ENCODE measurements around the gene SRSF5. TPM values are rescaled to one million over a fixed set of nuclear protein-coding genes. Genes with fewer than 3 reads are reported as not detected.
A peak's percentile ranks its signal among the peaks of the same experiment; 100 is the strongest.

Gene SRSF5
- total and polyA plus RNA-seq, 2 of the 13 experiments (the other 11 are each of a cell fraction or from before 2014, with no cell fraction given): 189 to 277 TPM

DNA sequence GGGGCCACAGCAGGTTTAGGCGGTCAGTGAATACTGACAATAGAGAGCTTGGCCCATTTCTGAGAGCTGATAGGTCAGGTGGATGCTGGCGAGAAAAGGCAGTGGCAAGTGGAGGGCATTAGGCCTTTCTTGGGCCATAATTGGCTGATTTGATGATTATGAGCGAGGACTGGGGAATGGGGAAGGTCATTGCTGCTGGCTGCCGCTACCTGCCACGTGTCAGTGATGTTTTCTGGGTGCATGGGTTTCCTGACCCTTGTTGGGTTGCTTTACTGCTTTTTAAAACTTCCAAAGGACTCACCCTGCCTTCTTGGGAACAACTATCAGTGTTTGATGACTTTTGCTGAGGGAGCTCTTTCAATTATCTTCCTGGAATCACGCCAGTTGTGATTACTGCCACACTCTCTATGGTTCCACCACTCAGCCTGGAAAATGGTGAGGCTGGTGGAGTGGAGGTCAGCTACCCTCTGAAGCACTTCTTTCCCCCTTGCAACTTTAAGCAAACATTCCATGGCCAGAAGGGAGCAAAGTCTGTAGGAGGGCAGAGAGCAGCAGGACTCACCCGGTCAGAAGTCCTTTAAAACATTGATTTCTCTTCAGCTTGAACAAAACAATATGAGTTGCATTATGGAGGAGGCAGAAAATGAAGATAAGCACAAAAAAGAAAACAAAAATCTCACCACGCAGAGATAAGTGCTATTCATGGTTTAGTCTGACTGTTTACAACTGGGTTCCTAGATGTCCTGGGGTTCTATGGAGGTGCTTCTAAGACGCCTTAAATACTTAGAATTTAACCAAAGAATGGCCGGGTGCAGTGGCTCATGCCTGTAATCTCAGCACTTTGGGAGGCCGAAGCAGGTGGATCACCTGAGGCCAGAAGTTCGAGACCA lies 42.2 kb downstream of the SRSF5 start (continued):
- TF ChIP-seq, protein P1, sequence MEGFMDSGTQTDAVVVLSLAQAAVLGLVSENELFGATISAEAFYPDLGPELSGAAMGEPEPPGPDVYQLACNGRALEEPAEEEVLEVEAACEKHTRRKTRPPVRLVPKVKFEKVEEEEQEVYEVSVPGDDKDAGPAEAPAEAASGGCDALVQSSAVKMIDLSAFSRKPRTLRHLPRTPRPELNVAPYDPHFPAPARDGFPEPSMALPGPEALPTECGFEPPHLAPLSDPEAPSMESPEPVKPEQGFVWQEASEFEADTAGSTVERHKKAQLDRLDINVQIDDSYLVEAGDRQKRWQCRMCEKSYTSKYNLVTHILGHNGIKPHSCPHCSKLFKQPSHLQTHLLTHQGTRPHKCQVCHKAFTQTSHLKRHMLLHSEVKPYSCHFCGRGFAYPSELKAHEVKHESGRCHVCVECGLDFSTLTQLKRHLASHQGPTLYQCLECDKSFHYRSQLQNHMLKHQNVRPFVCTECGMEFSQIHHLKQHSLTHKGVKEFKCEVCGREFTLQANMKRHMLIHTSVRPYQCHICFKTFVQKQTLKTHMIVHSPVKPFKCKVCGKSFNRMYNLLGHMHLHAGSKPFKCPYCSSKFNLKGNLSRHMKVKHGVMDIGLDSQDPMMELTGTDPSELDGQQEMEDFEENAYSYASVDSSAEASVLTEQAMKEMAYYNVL (CRISPR knock-in tag; IDR thresholded peaks at IDR 0.05; ENCODE audit: borderline replicate concordance): peak; percentile 88; the same call in 1 of the 2 replicates
- TF ChIP-seq PRMT3 (CRISPR knock-in tag; IDR thresholded peaks at IDR 0.05; ENCODE audit: borderline replicate concordance, low read depth): no peak
- TF ChIP-seq MXI1 (IDR thresholded peaks at IDR 0.05; ENCODE audit: borderline replicate concordance, low read depth, low read length): no peak
- TF ChIP-seq ZNF260 (CRISPR knock-in tag; IDR thresholded peaks at IDR 0.05; ENCODE audit: borderline replicate concordance, low read depth): no peak
- no peak for TF ChIP-seq CC2D1A (CRISPR knock-in tag; IDR thresholded peaks at IDR 0.05)
- TF ChIP-seq ZNF138 (CRISPR knock-in tag; IDR thresholded peaks at IDR 0.05; ENCODE audit: low read depth): no peak
- TF ChIP-seq ZNF441 (CRISPR knock-in tag; IDR thresholded peaks at IDR 0.05; ENCODE audit: borderline replicate concordance): peak; percentile 51; the same call in 1 of the 2 replicates
- TF ChIP-seq HHEX (CRISPR knock-in tag; IDR thresholded peaks at IDR 0.05): no peak; the same call in 1 of the 2 replicates
- peak; percentile 94 for TF ChIP-seq FOXP4 (CRISPR knock-in tag; IDR thresholded peaks at IDR 0.05)
- TF ChIP-seq, protein P2, sequence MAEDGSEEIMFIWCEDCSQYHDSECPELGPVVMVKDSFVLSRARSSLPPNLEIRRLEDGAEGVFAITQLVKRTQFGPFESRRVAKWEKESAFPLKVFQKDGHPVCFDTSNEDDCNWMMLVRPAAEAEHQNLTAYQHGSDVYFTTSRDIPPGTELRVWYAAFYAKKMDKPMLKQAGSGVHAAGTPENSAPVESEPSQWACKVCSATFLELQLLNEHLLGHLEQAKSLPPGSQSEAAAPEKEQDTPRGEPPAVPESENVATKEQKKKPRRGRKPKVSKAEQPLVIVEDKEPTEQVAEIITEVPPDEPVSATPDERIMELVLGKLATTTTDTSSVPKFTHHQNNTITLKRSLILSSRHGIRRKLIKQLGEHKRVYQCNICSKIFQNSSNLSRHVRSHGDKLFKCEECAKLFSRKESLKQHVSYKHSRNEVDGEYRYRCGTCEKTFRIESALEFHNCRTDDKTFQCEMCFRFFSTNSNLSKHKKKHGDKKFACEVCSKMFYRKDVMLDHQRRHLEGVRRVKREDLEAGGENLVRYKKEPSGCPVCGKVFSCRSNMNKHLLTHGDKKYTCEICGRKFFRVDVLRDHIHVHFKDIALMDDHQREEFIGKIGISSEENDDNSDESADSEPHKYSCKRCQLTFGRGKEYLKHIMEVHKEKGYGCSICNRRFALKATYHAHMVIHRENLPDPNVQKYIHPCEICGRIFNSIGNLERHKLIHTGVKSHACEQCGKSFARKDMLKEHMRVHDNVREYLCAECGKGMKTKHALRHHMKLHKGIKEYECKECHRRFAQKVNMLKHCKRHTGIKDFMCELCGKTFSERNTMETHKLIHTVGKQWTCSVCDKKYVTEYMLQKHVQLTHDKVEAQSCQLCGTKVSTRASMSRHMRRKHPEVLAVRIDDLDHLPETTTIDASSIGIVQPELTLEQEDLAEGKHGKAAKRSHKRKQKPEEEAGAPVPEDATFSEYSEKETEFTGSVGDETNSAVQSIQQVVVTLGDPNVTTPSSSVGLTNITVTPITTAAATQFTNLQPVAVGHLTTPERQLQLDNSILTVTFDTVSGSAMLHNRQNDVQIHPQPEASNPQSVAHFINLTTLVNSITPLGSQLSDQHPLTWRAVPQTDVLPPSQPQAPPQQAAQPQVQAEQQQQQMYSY (CRISPR knock-in tag; IDR thresholded peaks at IDR 0.05): no peak
- TF ChIP-seq ZGPAT (CRISPR knock-in tag; IDR thresholded peaks at IDR 0.05): peak; percentile 87
- no peak for TF ChIP-seq IKZF1 (IDR thresholded peaks at IDR 0.05)
- no peak for TF ChIP-seq KDM5A (IDR thresholded peaks at IDR 0.05; ENCODE audit: borderline replicate concordance, low read length)
- no peak for TF ChIP-seq CBX2 (IDR thresholded peaks at IDR 0.05; ENCODE audit: low read depth, low read length)
- no peak for TF ChIP-seq CBX2 (CRISPR knock-in tag; IDR thresholded peaks at IDR 0.05; ENCODE audit: low read depth)
- TF ChIP-seq, protein P3, sequence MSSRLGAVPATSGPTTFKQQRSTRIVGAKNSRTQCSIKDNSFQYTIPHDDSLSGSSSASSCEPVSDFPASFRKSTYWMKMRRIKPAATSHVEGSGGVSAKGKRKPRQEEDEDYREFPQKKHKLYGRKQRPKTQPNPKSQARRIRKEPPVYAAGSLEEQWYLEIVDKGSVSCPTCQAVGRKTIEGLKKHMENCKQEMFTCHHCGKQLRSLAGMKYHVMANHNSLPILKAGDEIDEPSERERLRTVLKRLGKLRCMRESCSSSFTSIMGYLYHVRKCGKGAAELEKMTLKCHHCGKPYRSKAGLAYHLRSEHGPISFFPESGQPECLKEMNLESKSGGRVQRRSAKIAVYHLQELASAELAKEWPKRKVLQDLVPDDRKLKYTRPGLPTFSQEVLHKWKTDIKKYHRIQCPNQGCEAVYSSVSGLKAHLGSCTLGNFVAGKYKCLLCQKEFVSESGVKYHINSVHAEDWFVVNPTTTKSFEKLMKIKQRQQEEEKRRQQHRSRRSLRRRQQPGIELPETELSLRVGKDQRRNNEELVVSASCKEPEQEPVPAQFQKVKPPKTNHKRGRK (CRISPR knock-in tag; IDR thresholded peaks at IDR 0.05): no peak
- no peak for TF ChIP-seq ZNF558 (CRISPR knock-in tag; IDR thresholded peaks at IDR 0.05; ENCODE audit: borderline replicate concordance)
- no peak for TF ChIP-seq ZNF274 (CRISPR knock-in tag; IDR thresholded peaks at IDR 0.05)

Data from HepG2 (cell line).